ENCODE results near the gene KCNMA1.

The KCNMA1 gene

DNA sequence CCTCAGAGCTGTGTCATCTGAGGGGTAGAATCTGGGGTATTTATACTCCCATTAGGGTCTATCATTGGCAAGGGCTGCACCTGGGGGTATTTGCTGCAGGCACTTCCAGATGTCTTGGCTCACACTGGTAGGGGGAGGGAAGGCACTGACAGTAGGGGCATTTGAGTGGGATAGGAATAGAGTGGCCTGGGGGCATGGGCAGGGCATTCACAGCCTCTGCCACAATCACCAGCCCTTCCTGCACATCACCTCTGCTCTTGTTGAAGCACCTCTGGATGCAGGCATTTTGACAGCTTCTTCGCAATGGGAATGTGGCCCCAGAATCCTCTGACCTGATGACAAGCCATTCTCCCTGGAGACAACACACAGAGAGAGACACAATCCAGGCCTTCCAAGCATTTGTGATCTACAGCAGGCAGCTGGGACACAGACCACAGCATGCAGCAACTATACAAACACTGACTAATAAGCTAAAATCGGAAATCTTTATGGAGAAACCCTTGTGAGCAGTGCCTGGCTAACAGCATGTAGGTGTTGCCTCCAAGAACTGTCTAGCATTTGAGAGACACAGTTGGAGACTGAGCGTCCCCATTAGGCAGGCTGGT, 178.5 kb downstream of the KCNMA1 start:
- Histone ChIP-seq H3K27ac (no peak overlapping the region), H3K27me3 (no peaks in the 10 kb centered on the region), H3K4me2 (no peak overlapping the region), H3K9me3 (no peaks in the 10 kb centered on the region), H3K9ac (no peak overlapping the region), H3K36me3 (no peaks in the 10 kb centered on the region), H4K20me1 (no peaks in the 10 kb centered on the region), H3K4me1 (peaks cover 68% of the 10 kb centered on the region), H3K4me3 (no peak overlapping the region)
- TF ChIP-seq Cebpa-rat (IDR thresholded peaks at IDR 0.05) = no peak

DNA sequence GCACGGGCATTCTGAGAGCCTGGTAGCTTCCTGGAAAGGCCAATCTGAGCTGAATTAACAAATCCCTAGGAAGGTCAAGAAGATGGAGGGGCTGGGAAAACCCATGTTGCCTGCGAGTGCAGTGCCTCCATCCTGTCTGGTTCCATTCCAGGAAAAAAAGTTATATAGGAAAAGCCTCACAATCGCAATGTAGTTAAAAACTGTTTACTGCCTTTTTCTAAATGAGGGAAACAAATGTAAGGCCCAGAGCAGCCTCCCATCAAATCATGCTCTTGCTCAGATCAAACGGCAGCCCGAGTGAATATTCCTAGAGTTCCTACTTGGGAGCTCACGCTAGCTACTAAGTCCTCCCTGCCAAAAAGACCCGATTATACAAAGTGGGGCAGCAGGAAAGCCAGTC, 179.9 kb downstream of the KCNMA1 start:
- H3K9me3 ChIP-seq = no peaks in the 10 kb centered on the region
- no peak overlapping the region for H3K4me3 ChIP-seq
- peaks cover 55% of the 10 kb centered on the region for H3K4me1 ChIP-seq
- no peaks in the 10 kb centered on the region for H3K27me3 ChIP-seq
- H3K9ac ChIP-seq = no peak overlapping the region
- no peaks in the 10 kb centered on the region for H4K20me1 ChIP-seq
- H3K27ac ChIP-seq = no peak overlapping the region
- TF ChIP-seq Cebpa-rat (IDR thresholded peaks at IDR 0.05) = no peak
- peak overlapping the region; percentile 7; the same call in 1 of the 2 replicates for H3K4me2 ChIP-seq
- H3K36me3 ChIP-seq = no peaks in the 10 kb centered on the region

DNA sequence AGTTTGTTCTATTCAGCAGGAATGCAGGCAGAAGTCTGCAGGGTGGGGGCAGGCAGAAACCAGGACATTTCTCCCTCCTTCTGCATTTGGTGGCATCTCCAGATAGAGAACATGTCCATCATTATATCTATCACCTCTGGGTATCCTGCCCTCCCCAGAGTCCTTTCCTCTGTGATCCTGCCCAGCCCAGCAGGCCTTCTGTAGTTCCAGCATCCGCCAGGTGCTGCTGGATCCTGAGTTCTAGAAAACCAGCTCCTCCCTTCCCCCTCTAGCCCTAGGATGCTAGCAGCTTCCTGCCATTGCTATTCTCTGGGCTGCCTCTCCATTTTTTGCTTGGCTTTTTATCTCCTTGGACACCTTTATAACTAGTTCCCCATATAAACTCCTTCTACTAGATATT, 180.3 kb downstream of the KCNMA1 start:
- Histone ChIP-seq H3K4me2 (peak overlapping the region; percentile 7; the same call in 1 of the 2 replicates), H3K4me3 (no peak overlapping the region), H3K4me1 (peaks cover 50% of the 10 kb centered on the region), H3K27me3 (no peaks in the 10 kb centered on the region), H3K27ac (no peak overlapping the region), H3K9me3 (no peaks in the 10 kb centered on the region), H3K36me3 (no peaks in the 10 kb centered on the region), H4K20me1 (no peaks in the 10 kb centered on the region), H3K9ac (no peak overlapping the region)
- TF ChIP-seq Cebpa-rat (IDR thresholded peaks at IDR 0.05) = no peak

DNA sequence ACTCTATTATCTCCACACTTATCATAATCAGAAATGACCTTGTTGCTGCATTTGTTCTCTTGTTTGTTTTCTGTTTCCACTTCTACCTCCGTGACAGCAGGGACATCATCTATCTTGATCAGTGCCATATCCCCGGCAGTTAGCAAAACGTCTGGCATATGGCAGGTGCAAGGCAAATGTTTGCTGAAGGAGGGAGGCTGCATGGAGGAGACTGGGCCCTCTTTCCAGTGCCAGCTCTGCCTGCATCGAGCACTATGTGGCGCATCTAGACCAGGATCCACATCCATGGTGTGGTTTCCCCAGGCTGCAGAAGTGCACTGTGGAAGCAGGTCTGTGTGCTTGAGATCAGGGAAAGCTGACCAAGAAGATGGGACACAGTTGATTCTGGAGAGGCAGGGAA, 181.2 kb downstream of the KCNMA1 start:
- Histone ChIP-seq H3K27ac (no peak overlapping the region), H3K4me2 (no peak overlapping the region), H3K36me3 (no peaks in the 10 kb centered on the region), H3K4me1 (peaks cover 50% of the 10 kb centered on the region), H3K4me3 (no peak overlapping the region), H4K20me1 (no peaks in the 10 kb centered on the region), H3K9me3 (no peaks in the 10 kb centered on the region), H3K27me3 (no peaks in the 10 kb centered on the region), H3K9ac (no peak overlapping the region)
- no peak for TF ChIP-seq Cebpa-rat (IDR thresholded peaks at IDR 0.05)

DNA sequence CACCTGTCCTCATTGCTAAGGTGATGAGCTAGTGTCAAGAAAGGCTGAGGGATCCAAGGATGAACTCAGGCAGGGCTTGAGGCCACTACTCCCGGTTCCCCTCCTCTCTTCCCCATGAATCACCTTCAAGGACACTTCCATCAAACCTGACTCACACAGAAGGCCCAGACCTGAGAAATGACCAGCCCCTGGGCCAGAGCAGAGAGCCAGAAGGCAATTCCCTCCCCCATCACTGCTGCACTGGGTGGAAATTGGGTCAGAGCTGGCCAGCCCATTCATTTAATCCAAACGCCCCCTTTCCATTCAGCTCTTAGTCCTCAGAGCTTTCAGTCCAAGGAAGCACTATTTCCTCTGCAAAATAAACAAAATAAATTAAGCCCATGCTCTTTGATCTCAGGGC, 182.0 kb downstream of the KCNMA1 start:
- Histone ChIP-seq H3K4me1 (peaks cover 42% of the 10 kb centered on the region), H3K27ac (no peak overlapping the region), H3K9ac (no peak overlapping the region), H3K27me3 (no peaks in the 10 kb centered on the region), H3K4me3 (no peak overlapping the region), H3K4me2 (no peak overlapping the region), H3K36me3 (no peaks in the 10 kb centered on the region), H4K20me1 (no peaks in the 10 kb centered on the region), H3K9me3 (no peaks in the 10 kb centered on the region)
- TF ChIP-seq Cebpa-rat (IDR thresholded peaks at IDR 0.05) = no peak

DNA sequence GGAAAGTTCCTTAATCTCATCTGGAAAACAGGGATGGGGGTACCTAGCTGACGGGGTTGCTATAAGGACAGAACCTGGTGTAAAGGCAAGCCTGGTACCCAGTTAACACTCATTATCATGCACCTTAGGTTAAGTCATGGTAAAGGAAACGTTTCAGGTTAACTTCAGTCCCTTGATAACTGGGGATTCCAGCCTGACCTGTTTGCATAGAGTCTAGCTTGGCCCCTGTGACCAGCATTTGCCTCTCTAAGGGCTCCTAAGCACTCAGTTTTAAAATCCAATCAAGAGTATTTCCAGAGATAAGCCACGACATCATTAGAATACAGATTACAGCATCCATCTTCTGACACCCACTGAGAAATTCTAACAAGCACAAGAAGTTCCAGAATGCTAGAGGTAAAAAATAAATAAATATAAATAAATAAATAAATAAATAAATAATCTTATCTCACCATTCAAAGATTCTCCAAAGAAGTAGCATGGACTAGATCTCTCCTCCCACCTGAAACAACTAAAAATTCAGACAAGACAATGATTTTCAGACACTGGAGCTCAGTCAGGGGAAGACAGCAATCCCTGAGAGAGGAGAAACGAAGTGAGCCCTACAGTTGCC, 184.6 kb downstream of the KCNMA1 start:
- Histone ChIP-seq H3K4me2 (no peak overlapping the region), H3K36me3 (no peaks in the 10 kb centered on the region), H3K9ac (no peak overlapping the region), H3K27ac (no peak overlapping the region), H3K9me3 (no peaks in the 10 kb centered on the region), H4K20me1 (no peaks in the 10 kb centered on the region), H3K27me3 (no peaks in the 10 kb centered on the region), H3K4me1 (peaks cover 20% of the 10 kb centered on the region), H3K4me3 (no peak overlapping the region)
- TF ChIP-seq Cebpa-rat (IDR thresholded peaks at IDR 0.05) = no peak

DNA sequence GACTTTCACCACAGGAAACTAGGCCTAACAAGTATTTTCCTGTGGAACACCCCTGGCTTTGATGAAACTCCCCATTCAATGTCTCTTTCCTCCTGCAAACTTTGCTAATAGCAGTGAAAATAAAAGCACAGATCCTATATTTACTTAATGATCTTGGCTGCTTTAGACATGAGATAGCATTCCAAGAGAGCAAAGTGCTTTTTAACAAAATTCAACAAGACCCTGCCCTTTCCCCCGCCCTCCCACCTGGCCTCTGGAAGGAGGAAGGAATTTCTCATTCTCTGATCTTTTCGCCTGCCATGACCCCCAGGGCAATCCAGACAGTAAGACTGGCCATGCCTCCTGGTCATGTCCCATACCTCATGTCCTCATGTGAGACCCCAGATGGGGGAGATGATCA, 185.7 kb downstream of the KCNMA1 start:
- no peak overlapping the region for H3K4me3 ChIP-seq
- no peaks in the 10 kb centered on the region for H3K9me3 ChIP-seq
- no peak for TF ChIP-seq Cebpa-rat (IDR thresholded peaks at IDR 0.05)
- no peaks in the 10 kb centered on the region for H3K36me3 ChIP-seq
- no peak overlapping the region for H3K9ac ChIP-seq
- H3K4me1 ChIP-seq = peaks cover 9% of the 10 kb centered on the region; the same call in 1 of the 2 replicates
- H3K27ac ChIP-seq = no peak overlapping the region
- peak overlapping the region; percentile 8; the same call in 1 of the 2 replicates for H3K4me2 ChIP-seq
- H3K27me3 ChIP-seq = no peaks in the 10 kb centered on the region
- H4K20me1 ChIP-seq = no peaks in the 10 kb centered on the region

DNA sequence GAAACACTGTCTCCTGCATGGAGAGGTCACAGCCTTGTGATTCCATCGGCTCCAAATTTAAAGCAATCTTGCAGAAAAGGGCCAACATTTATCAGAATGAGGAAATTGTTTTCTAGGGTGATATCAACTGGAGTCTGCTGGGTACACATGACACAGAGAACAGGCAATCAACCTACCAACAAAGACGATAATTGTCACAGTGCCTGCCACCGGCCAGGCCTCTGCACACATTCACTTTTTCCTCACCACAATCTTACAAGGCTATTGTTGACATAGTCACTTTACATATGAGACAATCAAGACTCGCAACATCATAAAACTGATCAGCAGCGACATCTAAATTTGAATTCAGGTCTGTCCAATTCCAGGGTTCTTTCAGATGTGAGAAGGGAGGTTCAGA, 189.4 kb downstream of the KCNMA1 start:
- Histone ChIP-seq H3K4me3 (no peak overlapping the region), H3K27ac (no peak overlapping the region), H3K4me1 (peaks cover 9% of the 10 kb centered on the region; the same call in 1 of the 2 replicates), H3K9me3 (no peaks in the 10 kb centered on the region), H4K20me1 (no peaks in the 10 kb centered on the region), H3K27me3 (no peaks in the 10 kb centered on the region), H3K4me2 (no peak overlapping the region), H3K36me3 (no peaks in the 10 kb centered on the region), H3K9ac (no peak overlapping the region)
- TF ChIP-seq Cebpa-rat (IDR thresholded peaks at IDR 0.05) = no peak

DNA sequence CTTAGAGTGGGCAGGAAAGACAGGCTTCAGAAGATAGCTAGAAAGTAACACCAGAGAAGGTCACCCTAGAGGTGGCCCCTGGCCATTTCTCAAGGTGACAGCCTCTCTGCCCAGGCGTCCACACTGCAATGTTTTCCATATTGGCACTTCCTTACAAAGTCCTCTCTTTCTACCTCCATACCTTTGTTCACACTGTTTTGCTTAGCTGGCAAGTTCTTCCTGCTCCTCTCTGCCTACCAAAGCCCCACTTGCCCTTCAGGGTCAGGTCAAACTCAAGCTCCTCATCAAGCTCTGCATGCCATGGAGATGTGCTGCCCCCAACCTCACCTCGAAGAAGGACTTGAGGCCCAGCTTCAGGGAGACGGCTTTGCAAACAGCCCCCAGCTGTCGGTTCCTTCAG, 190.9 kb downstream of the KCNMA1 start:
- peaks cover 9% of the 10 kb centered on the region for H3K4me1 ChIP-seq
- TF ChIP-seq Cebpa-rat (IDR thresholded peaks at IDR 0.05) = no peak
- no peaks in the 10 kb centered on the region for H4K20me1 ChIP-seq
- no peak overlapping the region for H3K4me2 ChIP-seq
- no peaks in the 10 kb centered on the region for H3K27me3 ChIP-seq
- H3K9me3 ChIP-seq = no peaks in the 10 kb centered on the region
- H3K36me3 ChIP-seq = no peaks in the 10 kb centered on the region
- H3K27ac ChIP-seq = no peak overlapping the region
- no peak overlapping the region for H3K4me3 ChIP-seq
- no peak overlapping the region for H3K9ac ChIP-seq

DNA sequence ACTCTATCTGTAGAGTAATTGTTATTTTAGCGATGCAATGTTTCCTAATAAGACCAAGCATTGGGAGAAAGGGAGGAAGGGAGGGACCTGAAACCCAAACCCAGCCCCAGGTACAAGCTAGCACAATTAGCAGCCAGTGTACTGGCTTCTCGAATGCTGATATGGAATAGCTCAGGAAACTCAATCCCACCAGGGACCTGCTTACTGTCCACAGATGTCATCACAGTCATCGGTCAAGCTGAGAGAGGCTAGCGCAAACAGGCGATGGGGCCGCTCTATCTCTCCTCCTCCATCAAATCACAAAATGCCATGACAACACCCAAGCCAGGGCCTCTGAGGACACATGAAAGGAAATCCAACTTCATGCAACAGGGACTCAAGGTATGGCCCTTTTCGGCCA, 192.1 kb downstream of the KCNMA1 start:
- no peak overlapping the region for H3K27ac ChIP-seq
- H3K36me3 ChIP-seq = no peaks in the 10 kb centered on the region
- H3K4me2 ChIP-seq = no peak overlapping the region
- H3K27me3 ChIP-seq = no peaks in the 10 kb centered on the region
- no peak for TF ChIP-seq Cebpa-rat (IDR thresholded peaks at IDR 0.05)
- H3K9me3 ChIP-seq = no peaks in the 10 kb centered on the region
- no peak overlapping the region for H3K9ac ChIP-seq
- H3K4me1 ChIP-seq = peaks cover 12% of the 10 kb centered on the region
- H3K4me3 ChIP-seq = no peak overlapping the region
- no peaks in the 10 kb centered on the region for H4K20me1 ChIP-seq
